K562 (cell line): Measurements from ENCODE around the gene KBTBD4. TPM values are rescaled to one million over a fixed set of nuclear protein-coding genes. Genes with fewer than 3 reads are reported as not detected.

Source experiments
- ATAC-seq: fragments of 200-7000 bp; cut with Tn5 transposase; 3 replicates; pipeline ENCODE4 v1.9.1; 2020; ENCODE audit warnings: moderate library complexity
- BruUV-seq: library from RNA; stranded (reverse); fragments of 400-500 nt; replicated peaks from 2 replicates; lab custom pipeline; 2021; lab: Mats Ljungman, UMichigan
- CTCF ChIA-PET: fragments of 300-600 bp; formaldehyde crosslinking; extraction: SDS; loops from one replicate; lab custom pipeline; 2021; ENCODE audit warnings: low intra/inter-chr PET ratio; lab: Yijun Ruan, JAX
- POLR2A ChIA-PET: fragments of 300-600, 350-650 bp; sonication (Branson Sonifier 250); formaldehyde crosslinking; extraction: SDS; loops from one replicate; lab custom pipeline; 2021; ENCODE audit warnings: antibody characterized with exemption, inconsistent platforms; lab: Yijun Ruan, JAX
- DNase-seq, 4 experiments: peaks; one replicate each; pipeline versions ENCODE4 v3.0.0 to v3.0.0-alpha.2; 2011 to 2018; ENCODE audit warnings: low spot score in 3 of 4, mixed read lengths in 3 of 4; ENCODE audit errors: extremely low read depth in 1 of 4
- FAIRE-seq: peaks from 2 replicates; lab custom pipeline; 2011; peaks lifted over from hg19 to GRCh38; lab: Jason Lieb, UNC
- H2AFZ ChIP-seq: 2 replicates; pipeline ENCODE4 v1.6.0; 2011; ENCODE audit warnings: low read depth, low read length, control low read depth, inconsistent platforms
- H3K27ac ChIP-seq: fragments of 200-600 bp; 3 replicates; pipeline ENCODE4 v1.8.0; 2011; ENCODE audit warnings: low read depth, mild to moderate bottlenecking, control low read depth, inconsistent platforms, low read length, moderate library complexity, mixed read lengths; ENCODE audit errors: extremely low read depth
- H3K27me3 ChIP-seq, 2 experiments: fragments of 300-600 bp in 1 of 2; 2 replicates in 1 of 2; 3 replicates in 1 of 2; pipeline versions ENCODE4 v1.6.0 to v1.8.0; 2011; ENCODE audit warnings: inconsistent platforms in 2 of 2, low read length in 2 of 2, mild to moderate bottlenecking in 1 of 2, mixed read lengths in 1 of 2, moderate library complexity in 1 of 2; ENCODE audit not compliant: control insufficient read depth in 2 of 2, insufficient read depth in 2 of 2
- H3K36me3 ChIP-seq: fragments of 300-600 bp; 3 replicates; pipeline ENCODE4 v1.8.0; 2011; ENCODE audit warnings: mild to moderate bottlenecking, low read length, inconsistent platforms; ENCODE audit not compliant: control insufficient read depth, insufficient read depth
- H3K4me1 ChIP-seq, 2 experiments: fragments of 200-600 bp in 1 of 2; replicated peaks in 1 of 2; 2 replicates in 1 of 2; 3 replicates in 1 of 2; pipeline versions ENCODE4 v1.5.1 to v1.8.0; 2011; ENCODE audit warnings: inconsistent platforms in 2 of 2, low read length in 2 of 2, mild to moderate bottlenecking in 1 of 2, mixed read lengths in 1 of 2, moderate library complexity in 1 of 2; ENCODE audit not compliant: control insufficient read depth in 2 of 2, insufficient read depth in 2 of 2
- H3K4me2 ChIP-seq: 2 replicates; pipeline ENCODE4 v1.6.1; 2011; ENCODE audit warnings: low read length, control low read depth, inconsistent platforms, mixed read lengths; ENCODE audit not compliant: insufficient read depth
- H3K4me3 ChIP-seq: fragments of 200-600 bp; sonication (generic), shearing (Covaris generic); 2 replicates; pipeline ENCODE4 v1.5.1; 2016; ENCODE audit warnings: control low read depth, inconsistent platforms
- H3K79me2 ChIP-seq: fragments of 200-600 bp; 3 replicates; pipeline ENCODE4 v1.8.0; 2011; ENCODE audit warnings: low read length, inconsistent platforms; ENCODE audit not compliant: control insufficient read depth, insufficient read depth
- H3K9ac ChIP-seq, 2 experiments: 2 replicates each; pipeline versions ENCODE4 v1.6.0 to v1.6.1; 2011; ENCODE audit warnings: low read depth in 2 of 2, low read length in 2 of 2, control low read depth in 1 of 2, inconsistent platforms in 1 of 2, mild to moderate bottlenecking in 1 of 2, mixed read lengths in 1 of 2; ENCODE audit not compliant: insufficient read depth in 1 of 2
- H3K9me1 ChIP-seq: one replicate; pipeline ENCODE4 v1.6.0; 2011; ENCODE audit warnings: inconsistent platforms, mild to moderate bottlenecking, low read length, moderate library complexity; ENCODE audit not compliant: control insufficient read depth, insufficient read depth
- H3K9me3 ChIP-seq: replicated peaks from 2 replicates; pipeline ENCODE4 v1.5.1; 2011; ENCODE audit warnings: low read depth, low read length, inconsistent platforms; ENCODE audit not compliant: control insufficient read depth, insufficient read depth
- H4K20me1 ChIP-seq: replicated peaks from 2 replicates; pipeline ENCODE4 v1.6.1; 2011; ENCODE audit warnings: low read length, inconsistent platforms, mixed read lengths; ENCODE audit not compliant: control insufficient read depth, insufficient read depth
- CSDE1 ChIP-seq, 2 experiments: fragments of 450-650 bp; IDR thresholded peaks; 2 replicates each; pipeline ENCODE4 v1.6.1; 2016; ENCODE audit warnings: mild to moderate bottlenecking in 1 of 2
- CUX1 ChIP-seq: fragments of 200-800 bp; sonication (Bioruptor generic); IDR thresholded peaks from 2 replicates; pipeline ENCODE4 v1.6.1; 2016; ENCODE audit warnings: missing genetic modification characterization, missing compliant biosample characterization
- EGR1 ChIP-seq: fragments of 450-650 bp; conservative IDR thresholded peaks from 2 replicates; pipeline ENCODE4 v1.6.1; 2017; ENCODE audit warnings: mild to moderate bottlenecking
- EP300 ChIP-seq: IDR thresholded peaks from 2 replicates; pipeline ENCODE4 v1.6.1; 2012; ENCODE audit warnings: low read length, improper control_type of control experiment
- ETS2 ChIP-seq: IDR thresholded peaks from 2 replicates; pipeline ENCODE4 v1.6.1; 2016; ENCODE audit warnings: borderline replicate concordance, missing genetic modification characterization, mild to moderate bottlenecking, moderate library complexity, missing compliant biosample characterization; ENCODE audit not compliant: poor library complexity, severe bottlenecking
- GTF2A2 ChIP-seq: IDR thresholded peaks from 2 replicates; pipeline ENCODE4 v1.6.1; 2016; ENCODE audit warnings: mild to moderate bottlenecking, missing genetic modification characterization, missing compliant biosample characterization
- HSF4 ChIP-seq: fragments of 250-450 bp; sonication (Bioruptor Pico); IDR thresholded peaks from 2 replicates; pipeline ENCODE4 v2.1.2; 2022; ENCODE audit warnings: mild to moderate bottlenecking, moderate library complexity, borderline replicate concordance
- IFI16 ChIP-seq: fragments of 250-450 bp; sonication (Bioruptor Pico); IDR thresholded peaks from 2 replicates; pipeline ENCODE4 v2.1.2; 2022; ENCODE audit warnings: mild to moderate bottlenecking, inconsistent platforms
- RUNX1 ChIP-seq: sonication (generic); IDR thresholded peaks from 2 replicates; pipeline ENCODE4 v1.6.1; 2016; ENCODE audit warnings: antibody characterized with exemption, low read depth
- SREBF1 ChIP-seq: fragments of 150-350 bp; IDR thresholded peaks from 2 replicates; pipeline ENCODE4 v1.6.1; 2014; ENCODE audit warnings: antibody characterized with exemption, low read depth, low read length, borderline replicate concordance
- SREBF2 ChIP-seq: sonication (generic); formaldehyde crosslinking; IDR thresholded peaks from 2 replicates; pipeline ENCODE4 v1.4.0; 2020; ENCODE audit warnings: mild to moderate bottlenecking, missing genetic modification reagents
- TBP ChIP-seq: optimal IDR thresholded peaks from 2 replicates; pipeline ENCODE3; 2011; ENCODE audit warnings: low read depth, low read length, improper control_type of control experiment
- TCFL5 ChIP-seq: fragments of 250-450 bp; sonication (Bioruptor Pico); conservative IDR thresholded peaks from 2 replicates; pipeline ENCODE4 v1.6.1; 2021; ENCODE audit warnings: mild to moderate bottlenecking, moderate library complexity, matching md5 sums
- TGIF2 ChIP-seq: sonication (generic); formaldehyde crosslinking; IDR thresholded peaks from 2 replicates; pipeline ENCODE4 v1.8.1; 2022; ENCODE audit warnings: mild to moderate bottlenecking, missing genetic modification reagents, moderate library complexity
- WHSC1 ChIP-seq: IDR thresholded peaks from one replicate; pipeline ENCODE4 v1.6.1; 2012; ENCODE audit warnings: low read length, control low read depth, inconsistent platforms
- ZBTB1 ChIP-seq: sonication (generic); formaldehyde crosslinking; IDR thresholded peaks from 2 replicates; pipeline ENCODE4 v1.8.1; 2023; ENCODE audit warnings: missing genetic modification reagents, low read depth, mild to moderate bottlenecking, borderline replicate concordance
- ZBTB17 ChIP-seq: fragments of 450-650 bp; formaldehyde crosslinking; IDR thresholded peaks from 2 replicates; pipeline ENCODE4 v1.4.0; 2020; ENCODE audit warnings: mild to moderate bottlenecking
- ZFP1 ChIP-seq: fragments of 450-650 bp; formaldehyde crosslinking; IDR thresholded peaks from 2 replicates; pipeline ENCODE4 v1.4.0; 2020; ENCODE audit warnings: mild to moderate bottlenecking, mixed read lengths
- ZNF23 ChIP-seq: fragments of 250-450 bp; sonication (Bioruptor Pico); IDR thresholded peaks from 2 replicates; pipeline ENCODE4 v1.4.0; 2020; ENCODE audit warnings: mild to moderate bottlenecking
- WGBS: fragments of 100-300 bp; shearing (Covaris generic); methylation state at CpG from one replicate; pipeline ENCODE4 v1.1.6; 2016; ENCODE audit warnings: low coverage, mixed read lengths; ENCODE audit not compliant: insufficient coverage; ENCODE audit errors: missing lambda C conversion rate; 5-methylcytosine and 5-hydroxymethylcytosine counted together
- in situ Hi-C: fragments of 300-500 bp; cut with MboI; formaldehyde crosslinking; loops from 4 replicates; pipeline ENCODE4 v1.15.0; 2018; ENCODE audit warnings: inconsistent platforms, mixed read lengths
- intact Hi-C: fragments of 100-400 bp; cut with micrococcal nuclease; formaldehyde crosslinking; loops from 2 replicates; pipeline ENCODE4 v1.14.2; 2022
- polyA plus RNA-seq, 8 experiments: library from polyadenylated mRNA; depleted of rRNA in 4 of 8; stranded (reverse) in 5 of 8; unstranded in 3 of 8; fragments of >200 nt; fragmentation: Nextera tagmentation in 2 of 8; fragmentation: Illumina TruSeq in 1 of 8; extraction: Ambion mirVana in 2 of 8; extraction: Trizol in 1 of 8; gene quantifications; 2 replicates each; pipeline versions ENCODE4 v1.2.1 to v1.2.3, GENCODE V29; 2011 to 2014; ENCODE audit warnings: inconsistent platforms in 1 of 8, missing spikeins in 1 of 8
- total RNA-seq, 7 experiments: library from RNA; depleted of rRNA in 6 of 7; stranded (reverse); fragments of >200 nt in 6 of 7; fragmentation: Illumina TruSeq in 2 of 7; extraction: Trizol in 2 of 7; gene quantifications; 2 replicates each; pipeline versions ENCODE4 v1.2.1 to v1.2.3, GENCODE V29; 2011 to 2021; ENCODE audit warnings: low replicate concordance in 1 of 7

The KBTBD4 gene
- total and polyA plus RNA-seq, 9 of the 15 experiments (the other 6 are each of a cell fraction or from before 2014, with no cell fraction given), result 7.0 to 33.9 (median 13.3) TPM

- Histone ChIP-seq H3K4me2 (peak within 1 kb of the TSS; percentile 92), H3K4me3 (peak within 1 kb of the TSS; percentile 100), H2AFZ (peak within 1 kb of the TSS; percentile 98), H3K79me2 (peaks cover 44% of the 10 kb centered on the region), H3K36me3 (peaks cover 22% of the 10 kb centered on the region; the same call in 2 of the 3 replicates), H3K9me1 (no peaks in the 10 kb centered on the region), H3K27ac (peak within 1 kb of the TSS; percentile 96), H3K4me1 (peaks cover 10 to 40% of the 10 kb centered on the region in 2 experiments; a peak in 4 of 5 replicates), H3K9ac (peak within 1 kb of the TSS; percentile 99 to 100), H4K20me1 (no peaks in the 10 kb centered on the region), H3K27me3 (no peaks in the 10 kb centered on the region), H3K9me3 (no peaks in the 10 kb centered on the region)
- ChIA-PET CTCF (no interaction called here), POLR2A (interaction anchor here (0.6 to 3.2 kb wide), 11 partner anchors 8 to 353 kb away, joined by 3 to 23 read pairs (median 4); partner anchors contain the start of genes CELF1, FAM180B and NDUFS3)
- no TSS peak for BruUV-seq
- FAIRE-seq (no peak), ATAC-seq (peak; percentile 97), DNase-seq (peak; percentile 83 to 86 (median 85))
- in situ Hi-C loops, result no loop called here
- 1% methylated on average over 72 of the region's 86 CpGs for WGBS
- intact Hi-C loops, result no loop called here
- TF ChIP-seq TBP (peak; percentile 75), TCFL5 (CRISPR knock-in tag) (no peak), CUX1 (CRISPR knock-in tag) (no peak), ZFP1 (no peak), WHSC1 (no peak), SREBF1 (no peak), SREBF2 (no peak), ZBTB17 (CRISPR knock-in tag) (peak; percentile 67), EGR1 (no peak), GTF2A2 (tag) (no peak), EP300 (no peak), ZBTB1 (0 out of 2 replicates have a peak, but pooled peaks have one; percentile 59), IFI16 (CRISPR knock-in tag) (no peak), HSF4 (CRISPR knock-in tag) (0 out of 2 replicates have a peak, but pooled peaks have one; percentile 4), CSDE1 (IDR thresholded peaks at IDR 0.05) (no peak), ZNF23 (CRISPR knock-in tag) (no peak), RUNX1 (no peak), ETS2 (peak; percentile 12), TGIF2 (CRISPR knock-in tag) (peak; percentile 85)
These were observed 13.2 kb downstream of the KBTBD4 start, which contains the start of gene PTPMT1 for GRCh38 chr11:47565340-47566148. Gene PTPMT1 (plus strand): TSS chr11:47565599. CDS start chr11:47565623, 24 bp downstream.
